22Rv1 (cell line): ENCODE data around the gene MCM9.
"Not testable (repeated sequence)": the region's sequence is repeated elsewhere in the genome, so short reads cannot be mapped to it uniquely, and the experiment has no call there.

Source experiments
- H3K27ac ChIP-seq: fragments of 450-650 bp; 2 replicates; pipeline ENCODE4 v1.5.1; 2017
- ZFX ChIP-seq: fragments of 450-650 bp; IDR thresholded peaks from 2 replicates; pipeline ENCODE4 v1.6.1; 2017; ENCODE audit warnings: antibody characterized with exemption, borderline replicate concordance
- TF ChIP-seq, protein P1 (sequence below): fragments of 450-650 bp; IDR thresholded peaks from 2 replicates; pipeline ENCODE4 v1.5.1; 2017; ENCODE audit warnings: mild to moderate bottlenecking

Gene MCM9

DNA sequence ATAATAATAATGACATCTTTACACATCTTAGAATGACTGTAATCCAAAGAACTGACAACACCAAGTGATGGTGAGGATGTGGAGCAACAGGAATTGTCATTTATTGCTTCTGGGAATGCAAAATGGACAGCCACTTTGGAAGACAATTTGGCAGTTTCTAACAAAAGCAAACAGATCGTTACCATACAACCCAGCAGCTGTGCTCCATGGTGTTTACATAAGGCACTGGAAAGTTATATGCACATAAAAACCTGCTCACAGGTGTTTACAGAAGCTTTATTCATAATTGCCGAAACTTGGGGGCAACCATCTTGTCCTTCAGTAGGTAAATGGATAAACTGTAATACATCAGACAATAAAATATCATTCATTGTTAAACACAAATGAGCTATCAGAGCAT lies 59.3 kb downstream of the MCM9 start:
- no peak for TF ChIP-seq ZFX
- TF ChIP-seq, protein P1, sequence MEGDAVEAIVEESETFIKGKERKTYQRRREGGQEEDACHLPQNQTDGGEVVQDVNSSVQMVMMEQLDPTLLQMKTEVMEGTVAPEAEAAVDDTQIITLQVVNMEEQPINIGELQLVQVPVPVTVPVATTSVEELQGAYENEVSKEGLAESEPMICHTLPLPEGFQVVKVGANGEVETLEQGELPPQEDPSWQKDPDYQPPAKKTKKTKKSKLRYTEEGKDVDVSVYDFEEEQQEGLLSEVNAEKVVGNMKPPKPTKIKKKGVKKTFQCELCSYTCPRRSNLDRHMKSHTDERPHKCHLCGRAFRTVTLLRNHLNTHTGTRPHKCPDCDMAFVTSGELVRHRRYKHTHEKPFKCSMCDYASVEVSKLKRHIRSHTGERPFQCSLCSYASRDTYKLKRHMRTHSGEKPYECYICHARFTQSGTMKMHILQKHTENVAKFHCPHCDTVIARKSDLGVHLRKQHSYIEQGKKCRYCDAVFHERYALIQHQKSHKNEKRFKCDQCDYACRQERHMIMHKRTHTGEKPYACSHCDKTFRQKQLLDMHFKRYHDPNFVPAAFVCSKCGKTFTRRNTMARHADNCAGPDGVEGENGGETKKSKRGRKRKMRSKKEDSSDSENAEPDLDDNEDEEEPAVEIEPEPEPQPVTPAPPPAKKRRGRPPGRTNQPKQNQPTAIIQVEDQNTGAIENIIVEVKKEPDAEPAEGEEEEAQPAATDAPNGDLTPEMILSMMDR, result no peak
- peak overlapping the region; percentile 12; the same call in 1 of the 2 replicates for H3K27ac ChIP-seq

DNA sequence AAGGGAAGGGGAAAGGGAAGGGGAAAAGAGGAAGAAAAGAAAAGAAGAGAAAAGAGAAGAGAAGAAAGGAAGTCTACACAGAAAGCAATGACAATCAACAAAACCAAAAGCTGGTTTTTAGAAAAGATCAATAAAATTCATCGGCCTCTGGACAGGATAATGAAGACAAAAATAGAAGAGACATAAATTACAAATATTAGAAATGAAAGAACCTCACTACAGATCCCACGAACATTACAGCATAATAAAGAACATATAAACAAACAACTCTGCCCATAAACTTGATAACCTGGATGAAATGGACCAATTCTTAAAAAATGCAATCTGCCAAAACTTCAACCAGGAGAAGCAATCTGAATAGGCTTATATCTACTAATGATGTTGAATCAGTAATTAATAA lies 61.7 kb downstream of the MCM9 start:
- TF ChIP-seq, protein P1, result no peak
- TF ChIP-seq ZFX, result no peak
- no peak overlapping the region for H3K27ac ChIP-seq

DNA sequence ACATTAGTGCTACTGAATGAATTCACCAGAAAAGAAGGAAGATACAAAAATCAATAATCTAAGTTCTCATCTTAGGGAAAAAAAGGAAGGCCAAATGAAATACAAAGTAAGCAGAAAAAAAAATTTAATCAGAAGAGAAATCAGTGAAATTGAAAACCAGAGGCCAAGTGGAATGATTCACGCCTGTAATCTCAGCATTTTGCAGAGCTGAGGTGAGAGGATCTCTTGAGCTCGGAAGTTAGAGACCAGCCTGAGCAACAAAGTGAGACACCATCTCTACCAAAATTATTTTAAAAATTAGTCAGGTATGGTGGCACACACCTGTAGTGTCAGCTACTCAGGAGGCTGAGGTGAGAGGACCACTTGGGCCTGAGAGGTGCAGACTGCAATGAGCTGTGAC lies 62.2 kb downstream of the MCM9 start:
- no peak for TF ChIP-seq ZFX
- TF ChIP-seq, protein P1, result no peak
- no peak overlapping the region for H3K27ac ChIP-seq

DNA sequence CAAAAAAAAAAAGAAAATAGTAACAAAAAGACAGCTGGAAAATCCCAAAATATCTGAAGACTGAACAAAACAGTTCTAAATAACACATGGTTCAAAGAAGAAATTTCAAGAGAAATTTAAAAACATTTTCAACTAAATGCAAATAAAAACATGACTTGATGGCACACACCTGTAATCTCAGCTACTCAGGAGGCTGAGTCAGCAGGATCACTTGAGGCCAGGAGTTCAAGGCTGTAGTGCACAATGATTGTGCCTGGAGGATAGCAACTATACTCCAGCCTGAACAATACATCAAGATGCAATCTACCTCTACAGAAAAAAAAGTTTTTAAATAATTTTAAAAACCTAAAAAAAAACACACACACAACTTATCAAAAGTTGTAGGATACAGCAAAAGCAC lies 62.6 kb downstream of the MCM9 start:
- H3K27ac ChIP-seq, result no peak overlapping the region
- no peak for TF ChIP-seq ZFX
- TF ChIP-seq, protein P1, result no peak

DNA sequence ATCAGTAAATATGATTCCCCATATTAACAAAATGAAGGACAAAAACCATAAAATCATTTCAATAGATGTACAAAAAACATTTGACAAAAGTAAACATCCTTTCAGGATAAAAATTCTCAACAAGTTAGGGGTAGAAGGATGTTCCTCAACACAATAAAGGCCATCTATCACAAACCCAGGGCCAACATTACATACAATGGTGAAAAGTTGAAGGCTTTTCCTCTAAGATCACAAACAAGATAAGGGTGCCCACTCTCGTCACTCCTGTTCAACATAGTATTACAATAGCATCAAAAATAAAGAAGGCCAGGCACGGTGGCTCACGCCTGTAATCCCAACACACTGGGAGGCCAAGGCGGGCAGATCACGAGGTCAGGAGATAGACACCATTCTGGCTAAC lies 63.6 kb downstream of the MCM9 start:
- H3K27ac ChIP-seq, result no peak overlapping the region
- TF ChIP-seq, protein P1, result no peak
- no peak for TF ChIP-seq ZFX

DNA sequence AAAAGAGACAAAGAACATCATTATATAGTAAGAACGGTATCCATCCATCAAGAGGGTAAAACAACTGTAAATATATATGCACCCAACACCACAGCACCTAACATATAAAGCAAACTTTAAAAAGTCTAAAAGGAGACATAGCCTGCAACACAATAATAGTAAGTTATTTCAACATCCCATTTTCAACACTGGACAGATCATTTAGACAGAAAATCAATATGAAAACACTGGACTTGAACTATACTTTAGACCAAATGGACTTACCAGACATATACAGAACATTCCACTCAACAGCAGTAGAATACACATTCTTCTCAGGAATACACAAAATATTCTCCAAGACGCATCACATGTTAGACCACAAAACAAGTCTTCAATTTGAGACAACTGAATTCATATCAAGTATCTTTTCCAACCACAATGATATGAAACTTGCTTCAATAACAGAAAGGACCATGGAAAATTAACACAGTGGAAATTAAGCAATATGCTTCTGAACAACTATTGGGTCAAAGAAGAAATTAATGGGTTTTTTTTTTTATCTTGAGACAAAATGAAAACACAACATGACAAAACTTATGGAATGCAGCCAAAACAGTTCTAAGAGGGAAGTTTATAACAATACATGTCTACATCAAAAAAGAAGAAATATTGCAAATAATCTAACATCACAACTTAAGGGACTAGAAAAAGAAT lies 64.9 kb downstream of the MCM9 start:
- H3K27ac ChIP-seq, result no peak overlapping the region
- no peak for TF ChIP-seq ZFX
- TF ChIP-seq, protein P1, result no peak

DNA sequence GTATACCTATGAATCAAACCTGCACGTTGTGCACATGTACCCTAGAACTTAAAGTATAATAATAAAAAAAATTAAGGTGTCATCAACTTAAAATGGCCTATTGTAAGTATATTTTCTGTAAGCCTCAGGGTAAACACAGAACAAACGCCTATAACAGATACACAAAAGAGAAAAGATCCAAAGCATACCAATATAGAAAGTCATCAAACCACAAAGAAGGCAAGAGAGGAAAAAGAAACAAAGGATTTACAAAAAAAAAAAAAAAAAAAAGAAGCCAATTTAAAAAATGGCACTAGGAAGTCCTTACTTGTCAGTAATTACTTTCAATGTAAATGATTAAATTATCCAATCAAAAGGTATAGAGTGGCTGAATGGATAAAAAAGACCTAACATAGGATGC lies 65.6 kb downstream of the MCM9 start:
- TF ChIP-seq, protein P1, result no peak
- TF ChIP-seq ZFX, result no peak
- no peak overlapping the region for H3K27ac ChIP-seq

DNA sequence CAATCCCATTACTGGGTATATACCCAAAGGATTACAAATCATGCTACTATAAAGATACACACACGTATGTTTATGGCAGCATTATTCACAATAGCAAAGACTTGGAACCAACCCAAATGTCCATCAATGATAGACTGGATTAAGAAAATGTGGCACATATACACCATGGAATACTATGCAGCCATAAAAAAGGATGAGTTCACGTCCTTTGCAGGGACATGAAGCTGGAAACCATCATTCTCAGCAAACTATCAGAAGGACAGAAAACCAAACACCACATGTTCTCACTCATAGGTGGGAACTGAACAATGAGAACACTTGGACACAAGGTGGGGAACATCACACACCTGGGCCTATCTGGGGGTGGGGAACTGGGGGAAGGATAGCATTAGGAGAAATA lies 66.1 kb downstream of the MCM9 start:
- not testable (repeated sequence) for H3K27ac ChIP-seq
